IMR-90 (cell line): ENCODE data around the gene FHL2. TPM values are rescaled to one million over a fixed set of nuclear protein-coding genes. Genes with fewer than 3 reads are reported as not detected.

Experiments
- ATAC-seq: fragments of 200-7000 bp; cut with Tn5 transposase; 2 replicates; pipeline ENCODE4 v1.9.1; 2020; ENCODE audit warnings: low read depth, mild to moderate bottlenecking, moderate library complexity
- BruUV-seq: library from RNA; stranded (reverse); fragments of 400-500 nt; replicated peaks from 2 replicates; lab custom pipeline; 2021; lab: Mats Ljungman, UMichigan
- CTCF ChIA-PET: fragments of 300-600 bp; formaldehyde crosslinking; extraction: SDS; loops from one replicate; lab custom pipeline; 2021; ENCODE audit warnings: antibody characterized with exemption; lab: Yijun Ruan, JAX
- POLR2A ChIA-PET: fragments of 300-600 bp; sonication (Branson Sonifier 250); formaldehyde crosslinking; loops from one replicate; lab custom pipeline; 2022; ENCODE audit warnings: antibody characterized with exemption; ENCODE audit not compliant: unreplicated experiment; lab: Charles Lee
- DNase-seq: peaks from one replicate; pipeline ENCODE4 v3.0.0; 2013
- H2AFZ ChIP-seq: replicated peaks from 2 replicates; pipeline ENCODE3; 2013; ENCODE audit warnings: low read length, mild to moderate bottlenecking; ENCODE audit not compliant: poor library complexity
- H2AK5ac ChIP-seq: 2 replicates; pipeline ENCODE4 v1.6.1; 2013; ENCODE audit warnings: low read depth, low read length, inconsistent platforms
- H2AK9ac ChIP-seq: replicated peaks from 2 replicates; pipeline ENCODE3; 2013; ENCODE audit warnings: mild to moderate bottlenecking, low read depth, low read length, moderate library complexity; ENCODE audit not compliant: poor library complexity
- H2BK120ac ChIP-seq: 2 replicates; pipeline ENCODE4 v1.6.1; 2013; ENCODE audit warnings: low read depth, low read length, inconsistent platforms
- H2BK15ac ChIP-seq: 3 replicates; pipeline ENCODE4 v1.6.1; 2013; ENCODE audit warnings: low read depth, low read length, inconsistent platforms
- H2BK20ac ChIP-seq: 2 replicates; pipeline ENCODE4 v1.6.1; 2013; ENCODE audit warnings: low read depth, mild to moderate bottlenecking, inconsistent platforms, low read length, moderate library complexity
- H2BK5ac ChIP-seq: 2 replicates; pipeline ENCODE4 v1.6.1; 2013; ENCODE audit warnings: mild to moderate bottlenecking, low read depth, low read length, inconsistent platforms; ENCODE audit not compliant: poor library complexity, severe bottlenecking
- H3K14ac ChIP-seq: replicated peaks from 2 replicates; pipeline ENCODE4 v1.6.1; 2013; ENCODE audit warnings: low read depth, low read length, inconsistent platforms
- H3K18ac ChIP-seq: 2 replicates; pipeline ENCODE4 v1.6.1; 2013; ENCODE audit warnings: low read depth, low read length, control low read depth
- H3K23ac ChIP-seq: 2 replicates; pipeline ENCODE4 v1.6.1; 2013; ENCODE audit warnings: low read depth, low read length, inconsistent platforms
- H3K27ac ChIP-seq: 2 replicates; pipeline ENCODE4 v1.5.1; 2013; ENCODE audit warnings: mild to moderate bottlenecking, control low read depth, low read length; ENCODE audit not compliant: insufficient read depth
- H3K27me3 ChIP-seq: 2 replicates; pipeline ENCODE4 v1.6.1; 2013; ENCODE audit warnings: low read length; ENCODE audit not compliant: control insufficient read depth, insufficient read depth
- H3K36me3 ChIP-seq: 2 replicates; pipeline ENCODE4 v1.6.1; 2013; ENCODE audit warnings: low read length, mixed read lengths; ENCODE audit not compliant: control insufficient read depth, insufficient read depth
- H3K4ac ChIP-seq: 2 replicates; pipeline ENCODE4 v1.6.1; 2013; ENCODE audit warnings: low read depth, low read length, inconsistent platforms
- H3K4me1 ChIP-seq: 2 replicates; pipeline ENCODE4 v1.6.1; 2013; ENCODE audit warnings: low read length, mixed read lengths; ENCODE audit not compliant: control insufficient read depth, insufficient read depth
- H3K4me2 ChIP-seq: 2 replicates; pipeline ENCODE4 v1.6.1; 2013; ENCODE audit warnings: low read depth, mild to moderate bottlenecking, control low read depth, low read length, moderate library complexity
- H3K4me3 ChIP-seq: 2 replicates; pipeline ENCODE4 v1.5.1; 2013; ENCODE audit warnings: low read depth, mild to moderate bottlenecking, control low read depth, low read length, moderate library complexity; ENCODE audit not compliant: insufficient read depth
- H3K56ac ChIP-seq: 2 replicates; pipeline ENCODE4 v1.6.1; 2013; ENCODE audit warnings: low read length, inconsistent platforms; ENCODE audit not compliant: insufficient read depth; ENCODE audit errors: extremely low read depth
- H3K79me1 ChIP-seq, 2 experiments: 2 replicates each; pipeline ENCODE4 v1.6.1; 2013; ENCODE audit warnings: low read length in 2 of 2, inconsistent platforms in 1 of 2, low read depth in 1 of 2
- H3K9ac ChIP-seq: 2 replicates; pipeline ENCODE4 v1.6.1; 2013; ENCODE audit warnings: low read depth, low read length, control low read depth
- H3K9me1 ChIP-seq: 2 replicates; pipeline ENCODE4 v1.6.1; 2013; ENCODE audit warnings: low read length, inconsistent platforms; ENCODE audit not compliant: insufficient read depth
- H3K9me3 ChIP-seq: 2 replicates; pipeline ENCODE4 v1.6.1; 2013; ENCODE audit warnings: low read length; ENCODE audit not compliant: control insufficient read depth, insufficient read depth
- H4K20me1 ChIP-seq: 2 replicates; pipeline ENCODE4 v1.6.1; 2013; ENCODE audit warnings: low read length, inconsistent platforms; ENCODE audit not compliant: insufficient read depth
- H4K5ac ChIP-seq: 2 replicates; pipeline ENCODE4 v1.6.1; 2013; ENCODE audit warnings: mild to moderate bottlenecking, low read depth, low read length, control low read depth
- H4K8ac ChIP-seq, 2 experiments: 2 replicates each; pipeline ENCODE4 v1.6.1; 2013; ENCODE audit warnings: low read depth in 2 of 2, low read length in 2 of 2, control low read depth in 1 of 2, inconsistent platforms in 1 of 2
- H4K91ac ChIP-seq: 2 replicates; pipeline ENCODE4 v1.6.1; 2013; ENCODE audit warnings: low read depth, low read length, inconsistent platforms; ENCODE audit not compliant: insufficient read depth
- BHLHE40 ChIP-seq: fragments of 150-350 bp; IDR thresholded peaks from 2 replicates; pipeline ENCODE4 v1.6.1; 2016; ENCODE audit warnings: mild to moderate bottlenecking, low read depth, low read length
- CEBPB ChIP-seq: IDR thresholded peaks from 2 replicates; pipeline ENCODE4 v1.6.1; 2012; ENCODE audit warnings: low read depth, low read length, improper control_type of control experiment
- CHD1 ChIP-seq: IDR thresholded peaks from 2 replicates; pipeline ENCODE4 v1.6.1; 2012; ENCODE audit warnings: low read depth, low read length, improper control_type of control experiment
- ELK1 ChIP-seq: fragments of 150-350 bp; IDR thresholded peaks from 2 replicates; pipeline ENCODE4 v1.6.1; 2016; ENCODE audit warnings: low read depth, mild to moderate bottlenecking, low read length, moderate library complexity, borderline replicate concordance
- MAFK ChIP-seq: IDR thresholded peaks from 2 replicates; pipeline ENCODE4 v1.6.1; 2012; ENCODE audit warnings: low read depth, low read length, improper control_type of control experiment
- MAZ ChIP-seq: IDR thresholded peaks from 2 replicates; pipeline ENCODE4 v1.6.1; 2012; ENCODE audit warnings: low read depth, mild to moderate bottlenecking, low read length, improper control_type of control experiment, moderate library complexity, borderline replicate concordance
- MXI1 ChIP-seq: IDR thresholded peaks from 2 replicates; pipeline ENCODE4 v1.6.1; 2012; ENCODE audit warnings: low read depth, mild to moderate bottlenecking, low read length, moderate library complexity, borderline replicate concordance
- NFE2L2 ChIP-seq: fragments of 150-350 bp; IDR thresholded peaks from 2 replicates; pipeline ENCODE4 v1.6.1; 2016; ENCODE audit warnings: low read depth, mild to moderate bottlenecking, low read length
- POLR2A ChIP-seq: IDR thresholded peaks from 2 replicates; pipeline ENCODE4 v1.6.1; 2012; ENCODE audit warnings: mild to moderate bottlenecking, low read depth, low read length
- RAD21 ChIP-seq: IDR thresholded peaks from 2 replicates; pipeline ENCODE4 v1.6.1; 2012; ENCODE audit warnings: low read length, improper control_type of control experiment
- RFX5 ChIP-seq: IDR thresholded peaks from 2 replicates; pipeline ENCODE4 v1.8.0; 2012; ENCODE audit warnings: low read depth, mild to moderate bottlenecking, low read length, moderate library complexity
- WGBS, 2 experiments: methylation state at CpG; one replicate each; pipeline versions ENCODE4 v1.1.5 to v1.1.7; 2013; ENCODE audit warnings: missing lambda C conversion rate in 2 of 2; ENCODE audit not compliant: insufficient read length in 1 of 2; ENCODE audit errors: extremely low coverage in 2 of 2; 5-methylcytosine and 5-hydroxymethylcytosine counted together
- dilution Hi-C: fragments of 300-500 bp; cut with HindIII; formaldehyde crosslinking; loops from one replicate; pipeline ENCODE4 v1.14.3; 2018; ENCODE audit warnings: low sequenced_read_pairs; ENCODE audit not compliant: unreplicated experiment
- in situ Hi-C: fragments of 300-500 bp; cut with MboI; formaldehyde crosslinking; loops from 3 replicates; pipeline ENCODE4 v1.14.3; 2019; ENCODE audit warnings: low sequenced_read_pairs, inconsistent platforms, mixed read lengths
- intact Hi-C: fragments of 100-400 bp; cut with micrococcal nuclease; formaldehyde crosslinking; loops from 2 replicates; pipeline ENCODE4 v1.10.0; 2022
- polyA plus RNA-seq, 3 experiments: library from polyadenylated mRNA; depleted of rRNA; stranded (reverse); fragments of >200 nt; gene quantifications; 2 replicates each; pipeline ENCODE4 v1.2.3, GENCODE V29; 2012; ENCODE audit warnings: low replicate concordance in 1 of 3
- total RNA-seq: library from RNA; depleted of rRNA; stranded (reverse); fragments of >200 nt; gene quantifications from 2 replicates; pipeline ENCODE4 v1.2.3, GENCODE V29; 2012
- TF ChIP-seq, protein P1 (sequence below): fragments of 150-350 bp; IDR thresholded peaks from 2 replicates; pipeline ENCODE4 v1.6.1; 2017; ENCODE audit warnings: mild to moderate bottlenecking, antibody characterized with exemption, low read length, low read depth

FHL2 gene
- total and polyA plus RNA-seq, 2 of the 4 experiments (the other 2 are of a cell fraction): 464 to 550 TPM

DNA sequence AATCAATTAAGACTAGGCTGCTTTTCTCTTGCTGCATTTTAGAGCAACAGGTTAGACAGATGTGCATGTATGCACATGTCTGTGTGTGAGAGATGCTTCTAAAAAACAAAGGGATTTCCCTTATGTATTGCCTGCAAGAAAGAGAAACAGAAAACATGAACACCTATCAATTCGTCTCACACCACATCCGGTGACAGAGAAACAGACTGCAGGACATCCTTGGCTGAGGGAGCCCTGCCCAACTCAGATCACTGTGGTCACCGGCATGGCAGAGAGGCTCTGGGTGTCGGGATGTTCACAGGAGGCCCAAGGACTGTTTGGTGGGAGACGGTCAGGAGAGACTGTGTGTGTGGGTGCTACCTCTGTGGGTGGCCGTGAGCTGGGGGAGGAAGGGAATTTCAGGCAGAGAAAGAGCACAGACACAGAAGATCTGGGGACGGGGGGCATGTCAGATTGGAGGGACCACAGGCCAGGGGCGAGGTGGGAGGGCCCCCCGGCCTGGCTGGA lies 24.9 kb downstream of the FHL2 start:
- no peak for DNase-seq
- Histone ChIP-seq H4K20me1 (peaks cover 63% of the 10 kb centered on the region), H2AFZ (no peak overlapping the region), H2AK9ac (no peak overlapping the region), H3K23ac (peak overlapping the region; percentile 9), H3K36me3 (peaks cover 75% of the 10 kb centered on the region), H2BK20ac (peak overlapping the region; percentile 41), H4K91ac (peak overlapping the region; percentile 18), H3K4me3 (no peak overlapping the region), H3K14ac (peak overlapping the region; percentile 34), H3K4me2 (no peak overlapping the region), H3K56ac (no peak overlapping the region), H3K9me1 (peaks cover 43% of the 10 kb centered on the region), H4K8ac (peak overlapping the region; percentile 5 to 88), H3K27me3 (no peaks in the 10 kb centered on the region), H3K27ac (peak overlapping the region; percentile 83), H2AK5ac (peak overlapping the region; percentile 85), H3K9ac (peak overlapping the region; percentile 27), H4K5ac (peak overlapping the region; percentile 80), H2BK120ac (peak overlapping the region; percentile 61), H2BK15ac (no peak overlapping the region), H3K79me1 (peaks cover 45 to 88% of the 10 kb centered on the region in 2 experiments), H3K4me1 (peaks cover 52% of the 10 kb centered on the region), H3K9me3 (no peaks in the 10 kb centered on the region), H2BK5ac (peak overlapping the region; percentile 97), H3K4ac (peak overlapping the region; percentile 93), H3K18ac (peak overlapping the region; percentile 77)
- ChIA-PET POLR2A (no interaction called here), CTCF (interaction anchor here (0.5 kb wide), 1 partner anchor 61 kb away, joined by 3 read pairs; no protein-coding TSS in a partner anchor)
- TF ChIP-seq MXI1 (no peak), CEBPB (no peak), ELK1 (no peak), MAFK (no peak), NFE2L2 (no peak), RAD21 (no peak), BHLHE40 (no peak), MAZ (no peak), CHD1 (no peak), POLR2A (no peak), RFX5 (no peak)
- TF ChIP-seq, protein P1, sequence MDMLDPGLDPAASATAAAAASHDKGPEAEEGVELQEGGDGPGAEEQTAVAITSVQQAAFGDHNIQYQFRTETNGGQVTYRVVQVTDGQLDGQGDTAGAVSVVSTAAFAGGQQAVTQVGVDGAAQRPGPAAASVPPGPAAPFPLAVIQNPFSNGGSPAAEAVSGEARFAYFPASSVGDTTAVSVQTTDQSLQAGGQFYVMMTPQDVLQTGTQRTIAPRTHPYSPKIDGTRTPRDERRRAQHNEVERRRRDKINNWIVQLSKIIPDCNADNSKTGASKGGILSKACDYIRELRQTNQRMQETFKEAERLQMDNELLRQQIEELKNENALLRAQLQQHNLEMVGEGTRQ: no peak
- no peak for ATAC-seq
- 88% methylated on average over 5 of the region's 9 CpGs; no CpG with 5 or more reads in 1 of the 2 experiments for whole genome bisulfite sequencing, 2 experiments
- intact Hi-C loops: no loop called here
- in situ Hi-C loops: no loop called here
- dilution Hi-C loops: no loop called here
- BruUV-seq: no TSS peak
